Endothelial cell (in vitro differentiated cells): ENCODE results near the gene BUD23. TPM values are rescaled to one million over a fixed set of nuclear protein-coding genes. Genes with fewer than 3 reads are reported as not detected.

Experiments
- DNase-seq: peaks from one replicate; pipeline ENCODE4 v3.0.0; 2021; ENCODE audit warnings: low spot score
- H3K27ac Mint-ChIP-seq: one replicate; pipeline ENCODE4 v1.8.0; 2021; ENCODE audit warnings: mixed read lengths, inconsistent platforms; ENCODE audit not compliant: unreplicated experiment
- H3K27me3 Mint-ChIP-seq: one replicate; pipeline ENCODE4 v1.8.0; 2021; ENCODE audit warnings: mild to moderate bottlenecking, moderate library complexity, mixed read lengths, inconsistent platforms; ENCODE audit not compliant: unreplicated experiment
- H3K36me3 Mint-ChIP-seq: one replicate; pipeline ENCODE4 v1.8.0; 2021; ENCODE audit warnings: mild to moderate bottlenecking, low read depth, mixed read lengths, inconsistent platforms; ENCODE audit not compliant: unreplicated experiment
- H3K4me1 Mint-ChIP-seq: one replicate; pipeline ENCODE4 v1.8.0; 2021; ENCODE audit warnings: mild to moderate bottlenecking, mixed read lengths, inconsistent platforms; ENCODE audit not compliant: unreplicated experiment
- H3K4me3 Mint-ChIP-seq: one replicate; pipeline ENCODE4 v1.8.0; 2021; ENCODE audit warnings: mild to moderate bottlenecking, mixed read lengths, inconsistent platforms; ENCODE audit not compliant: unreplicated experiment
- H3K9me3 Mint-ChIP-seq: one replicate; pipeline ENCODE4 v1.8.0; 2021; ENCODE audit warnings: mixed read lengths, inconsistent platforms; ENCODE audit not compliant: unreplicated experiment
- total RNA-seq: library from RNA; stranded (reverse); fragmentation: NEBNext Ultra II Directional; extraction: Animal tissue kit (Norgen Biotek cat#: 25700); gene quantifications from one replicate; pipeline ENCODE4 v1.2.1, GENCODE V29; 2021; ENCODE audit not compliant: unreplicated experiment
- TF ChIP-seq, protein P1 (sequence below): fragments of 200-600 bp; sonication (generic); IDR thresholded peaks from one replicate; pipeline ENCODE4 v1.5.0; 2021; ENCODE audit warnings: antibody characterized with exemption; ENCODE audit not compliant: unreplicated experiment

Gene BUD23
- total RNA-seq, 1 donor from 2014 or later: 50.6 TPM

DNA sequence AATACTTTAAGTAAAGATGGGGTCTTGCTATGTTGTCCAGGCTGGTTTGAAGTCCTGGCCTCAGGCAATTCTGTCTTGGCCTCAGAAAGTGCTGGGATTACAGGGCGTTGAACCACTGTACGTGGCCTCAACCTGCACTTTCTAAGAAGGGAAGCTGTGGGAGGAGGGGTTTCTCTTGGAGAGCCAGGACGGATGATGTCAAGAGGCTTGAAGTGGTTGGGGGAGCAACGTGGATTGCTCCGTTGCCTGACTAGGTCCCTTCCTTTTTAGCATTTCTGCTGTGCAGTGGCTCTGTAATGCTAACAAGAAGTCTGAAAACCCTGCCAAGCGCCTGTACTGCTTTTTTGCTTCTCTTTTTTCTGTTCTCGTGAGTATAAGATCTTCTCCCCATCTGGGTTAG, 7.2 kb downstream of the BUD23 start:
- peaks cover 35% of the 10 kb centered on the region for H3K36me3 Mint-ChIP-seq
- TF ChIP-seq, protein P1, sequence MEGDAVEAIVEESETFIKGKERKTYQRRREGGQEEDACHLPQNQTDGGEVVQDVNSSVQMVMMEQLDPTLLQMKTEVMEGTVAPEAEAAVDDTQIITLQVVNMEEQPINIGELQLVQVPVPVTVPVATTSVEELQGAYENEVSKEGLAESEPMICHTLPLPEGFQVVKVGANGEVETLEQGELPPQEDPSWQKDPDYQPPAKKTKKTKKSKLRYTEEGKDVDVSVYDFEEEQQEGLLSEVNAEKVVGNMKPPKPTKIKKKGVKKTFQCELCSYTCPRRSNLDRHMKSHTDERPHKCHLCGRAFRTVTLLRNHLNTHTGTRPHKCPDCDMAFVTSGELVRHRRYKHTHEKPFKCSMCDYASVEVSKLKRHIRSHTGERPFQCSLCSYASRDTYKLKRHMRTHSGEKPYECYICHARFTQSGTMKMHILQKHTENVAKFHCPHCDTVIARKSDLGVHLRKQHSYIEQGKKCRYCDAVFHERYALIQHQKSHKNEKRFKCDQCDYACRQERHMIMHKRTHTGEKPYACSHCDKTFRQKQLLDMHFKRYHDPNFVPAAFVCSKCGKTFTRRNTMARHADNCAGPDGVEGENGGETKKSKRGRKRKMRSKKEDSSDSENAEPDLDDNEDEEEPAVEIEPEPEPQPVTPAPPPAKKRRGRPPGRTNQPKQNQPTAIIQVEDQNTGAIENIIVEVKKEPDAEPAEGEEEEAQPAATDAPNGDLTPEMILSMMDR: no peak
- H3K27me3 Mint-ChIP-seq: peaks cover 3% of the 10 kb centered on the region
- DNase-seq: no peak
- H3K27ac Mint-ChIP-seq: no peak overlapping the region
- H3K4me3 Mint-ChIP-seq: peak overlapping the region; percentile 27
- no peaks in the 10 kb centered on the region for H3K9me3 Mint-ChIP-seq
- peaks cover 7% of the 10 kb centered on the region for H3K4me1 Mint-ChIP-seq

- Mint-ChIP-seq H3K4me3 (no peak overlapping the region), H3K27ac (no peak overlapping the region), H3K9me3 (no peaks in the 10 kb centered on the region), H3K36me3 (peaks cover 30% of the 10 kb centered on the region), H3K4me1 (peaks cover 7% of the 10 kb centered on the region), H3K27me3 (peaks cover 14% of the 10 kb centered on the region)
- TF ChIP-seq, protein P1: no peak
- DNase-seq: no peak
These were observed 13.0 kb downstream of the BUD23 start for GRCh38 chr7:73696372-73696771.

DNA sequence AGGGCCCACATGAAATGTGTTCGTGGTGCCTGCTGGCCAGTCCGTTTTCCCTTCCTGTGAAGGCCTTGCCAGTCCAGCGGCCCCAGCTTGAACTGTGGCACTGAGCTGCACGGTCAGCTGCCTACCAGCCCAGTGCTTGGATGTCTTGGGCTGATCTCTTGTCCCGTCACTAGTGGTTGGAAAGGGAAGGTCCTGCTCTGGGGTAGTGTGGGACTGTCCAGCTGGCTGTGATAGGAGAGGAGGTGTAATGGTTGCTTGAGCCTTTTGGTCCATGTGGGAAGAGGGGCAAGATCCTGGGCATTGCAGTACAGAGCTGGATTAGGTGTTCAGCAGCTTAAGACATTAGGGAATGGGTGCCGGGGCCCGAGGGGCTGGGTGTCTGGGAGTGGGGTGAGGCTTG, 15.0 kb downstream of the BUD23 start:
- Mint-ChIP-seq H3K4me1 (no peaks in the 10 kb centered on the region), H3K36me3 (peaks cover 34% of the 10 kb centered on the region), H3K4me3 (no peak overlapping the region), H3K27me3 (peaks cover 19% of the 10 kb centered on the region), H3K9me3 (no peaks in the 10 kb centered on the region), H3K27ac (no peak overlapping the region)
- TF ChIP-seq, protein P1: no peak
- no peak for DNase-seq

GRCh38 chr7:73699370-73700068, 16.1 kb downstream of the BUD23 start:
- H3K36me3 Mint-ChIP-seq: peaks cover 30% of the 10 kb centered on the region
- H3K27ac Mint-ChIP-seq: no peak overlapping the region
- no peak for DNase-seq
- TF ChIP-seq, protein P1: no peak
- H3K9me3 Mint-ChIP-seq: no peaks in the 10 kb centered on the region
- H3K4me3 Mint-ChIP-seq: no peak overlapping the region
- H3K27me3 Mint-ChIP-seq: peaks cover 19% of the 10 kb centered on the region
- no peaks in the 10 kb centered on the region for H3K4me1 Mint-ChIP-seq

DNA sequence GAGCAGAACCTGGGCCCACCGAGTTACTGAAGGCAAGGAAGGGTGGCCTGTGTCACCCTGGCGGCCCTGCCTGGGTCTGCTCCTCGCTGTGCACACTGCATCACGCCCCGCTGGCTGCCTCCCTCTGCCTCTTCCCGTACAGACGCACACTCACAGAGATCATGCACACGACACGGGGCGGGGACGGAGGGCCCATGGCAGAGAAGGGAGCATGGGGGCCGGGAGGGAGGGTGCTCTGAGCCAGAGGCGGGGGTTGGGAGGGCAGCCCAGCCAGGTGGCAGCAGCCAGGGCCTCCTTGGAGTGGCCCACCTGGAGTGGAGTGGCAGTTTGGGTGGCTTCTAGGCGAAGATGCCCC, 16.6 kb downstream of the BUD23 start:
- TF ChIP-seq, protein P1: no peak
- H3K4me3 Mint-ChIP-seq: no peak overlapping the region
- H3K27ac Mint-ChIP-seq: no peak overlapping the region
- peaks cover 26% of the 10 kb centered on the region for H3K36me3 Mint-ChIP-seq
- peaks cover 19% of the 10 kb centered on the region for H3K27me3 Mint-ChIP-seq
- no peaks in the 10 kb centered on the region for H3K9me3 Mint-ChIP-seq
- no peaks in the 10 kb centered on the region for H3K4me1 Mint-ChIP-seq
- DNase-seq: no peak
